ENCODE data around the gene ISCA2.
"Not testable (repeated sequence)": the region's sequence is repeated elsewhere in the genome, so short reads cannot be mapped to it uniquely, and the experiment has no call there.

ISCA2 gene

DNA sequence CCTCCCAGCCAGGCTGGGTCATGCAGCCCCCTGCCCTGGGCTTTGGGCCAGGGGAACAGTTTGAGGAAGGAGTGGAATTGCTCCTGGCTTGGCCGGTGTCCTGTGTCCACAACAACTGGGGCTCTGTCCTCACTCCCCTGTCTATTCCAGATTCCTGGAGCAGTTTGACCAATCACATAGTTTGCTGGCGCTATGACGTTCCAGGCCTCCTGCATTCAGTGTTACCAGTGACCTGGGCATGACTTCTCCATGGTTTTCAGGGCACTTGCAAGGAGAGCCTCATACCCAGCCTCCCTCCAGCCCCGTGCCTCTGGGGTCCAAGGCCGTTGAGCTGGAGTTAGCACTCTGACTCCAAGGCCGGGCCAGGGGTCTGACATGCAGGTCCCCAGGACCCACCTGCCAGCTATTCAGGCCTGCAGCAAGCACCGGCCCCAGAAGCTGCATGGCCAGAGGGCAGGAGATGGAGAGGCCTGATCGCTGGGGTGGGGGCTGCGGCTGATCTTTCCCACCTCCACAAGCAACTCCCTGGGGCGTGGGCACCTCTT is 34.2 kb downstream of the ISCA2 start:
- no peak for DNase-seq (ENCODE audit: low spot score)
- no peak for FAIRE-seq

DNA sequence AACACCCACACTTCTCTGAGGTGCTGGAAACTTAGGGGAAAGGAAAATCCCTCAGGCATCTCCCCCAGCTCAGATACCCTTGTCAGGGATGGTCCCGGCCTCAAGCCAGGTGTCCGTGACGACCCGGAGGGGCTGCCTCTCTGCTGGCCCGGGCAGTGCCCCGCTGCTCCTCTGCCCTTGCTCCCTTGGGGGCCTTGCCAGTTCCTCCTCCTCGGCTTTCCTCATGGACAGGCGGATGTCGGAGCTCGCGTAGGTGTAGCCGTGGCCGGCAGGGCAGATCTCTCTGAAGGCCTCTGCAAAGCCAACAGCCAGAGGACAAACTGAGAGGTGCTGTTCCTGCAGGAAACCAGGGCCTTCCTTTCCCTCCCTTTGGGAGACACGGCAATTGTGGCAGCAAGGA is 34.8 kb downstream of the ISCA2 start:
- no peak for FAIRE-seq

DNA sequence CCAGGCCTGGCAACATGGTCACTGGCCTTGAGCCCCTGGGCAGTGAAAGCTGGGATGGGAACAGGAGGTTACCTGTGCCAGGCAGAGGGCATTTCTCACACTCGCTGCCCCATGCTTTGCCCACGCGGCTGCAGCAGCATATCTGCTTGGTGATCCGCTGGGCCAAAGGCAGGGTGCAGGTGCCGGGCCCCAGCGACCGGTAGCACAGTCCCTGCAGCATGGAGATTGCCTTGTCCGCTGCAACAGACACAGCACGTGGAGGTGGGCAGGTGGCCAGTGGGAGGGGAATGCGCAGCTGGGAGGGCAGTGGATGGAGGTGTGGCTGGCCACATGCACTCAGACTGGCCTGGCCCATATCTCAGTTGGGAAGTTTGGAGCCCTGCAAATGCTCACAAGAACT is 35.3 kb downstream of the ISCA2 start:
- no peak for FAIRE-seq
- DNase-seq (ENCODE audit: low spot score), result no peak

More for the DNA sequence above, 34.8 kb downstream of the ISCA2 start:
- no peak for DNase-seq (ENCODE audit: low spot score)

DNA sequence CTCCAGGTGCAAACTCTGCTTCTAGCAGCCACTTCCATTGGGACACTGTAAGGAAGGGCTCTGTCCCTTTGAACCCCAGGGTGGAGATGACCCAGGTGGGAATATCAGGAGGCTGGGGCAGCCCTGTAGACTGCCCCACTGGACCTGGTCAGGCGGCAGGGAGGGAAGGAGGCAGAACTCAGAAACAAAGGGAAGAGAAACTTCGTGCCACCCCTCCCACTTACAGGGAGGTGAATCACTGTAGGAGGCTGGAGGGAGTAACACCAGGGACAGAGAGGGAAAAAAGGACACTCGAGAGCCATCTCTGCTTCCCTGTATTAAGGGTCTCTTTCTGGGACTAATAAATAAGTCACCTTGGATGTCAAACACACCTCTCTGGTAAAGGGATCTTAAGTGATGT is 37.4 kb downstream of the ISCA2 start:
- FAIRE-seq (no peak), DNase-seq (ENCODE audit: low spot score) (no peak)

DNA sequence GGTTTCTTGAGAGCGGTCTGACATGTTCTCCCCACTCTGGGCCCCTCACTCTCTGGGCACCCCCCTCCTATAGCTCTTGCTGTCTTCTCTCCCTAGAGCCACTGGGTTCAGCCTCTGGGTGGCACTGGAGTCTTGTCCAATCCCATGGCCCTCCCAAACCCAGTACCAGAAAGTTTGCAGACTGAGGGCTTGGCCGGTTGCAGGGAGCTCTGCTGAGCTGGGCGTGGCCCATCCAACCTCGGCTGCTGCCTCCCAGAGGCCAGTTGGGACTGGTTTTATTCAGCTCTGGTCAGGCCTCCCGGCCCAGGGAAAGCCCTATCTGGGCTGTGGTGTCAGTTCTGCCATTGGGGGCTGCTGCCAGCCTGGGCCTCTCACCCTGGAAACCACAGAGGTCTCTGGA is 37.9 kb downstream of the ISCA2 start:
- FAIRE-seq (no peak), DNase-seq (ENCODE audit: low spot score) (no peak)

DNA sequence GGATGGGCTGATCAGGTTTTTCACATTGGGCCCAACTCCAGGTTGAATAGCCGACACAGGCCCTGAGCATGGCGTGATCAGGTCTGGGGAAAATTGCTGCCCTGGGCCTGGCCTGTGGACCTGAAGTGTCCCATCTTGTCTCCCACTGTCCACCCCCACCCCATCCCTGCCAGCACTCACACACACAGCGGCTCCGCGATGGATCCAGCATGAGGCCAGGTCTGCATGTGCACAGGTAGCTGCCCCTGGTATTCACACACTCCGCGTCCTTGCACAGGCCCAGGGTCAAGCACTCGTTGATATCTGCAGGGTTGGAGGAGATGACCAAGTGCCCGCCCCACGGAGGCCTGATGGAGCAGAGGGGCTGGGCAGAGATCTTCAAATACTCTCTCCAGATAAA is 38.7 kb downstream of the ISCA2 start:
- DNase-seq (ENCODE audit: low spot score) (no peak), FAIRE-seq (no peak)

DNA sequence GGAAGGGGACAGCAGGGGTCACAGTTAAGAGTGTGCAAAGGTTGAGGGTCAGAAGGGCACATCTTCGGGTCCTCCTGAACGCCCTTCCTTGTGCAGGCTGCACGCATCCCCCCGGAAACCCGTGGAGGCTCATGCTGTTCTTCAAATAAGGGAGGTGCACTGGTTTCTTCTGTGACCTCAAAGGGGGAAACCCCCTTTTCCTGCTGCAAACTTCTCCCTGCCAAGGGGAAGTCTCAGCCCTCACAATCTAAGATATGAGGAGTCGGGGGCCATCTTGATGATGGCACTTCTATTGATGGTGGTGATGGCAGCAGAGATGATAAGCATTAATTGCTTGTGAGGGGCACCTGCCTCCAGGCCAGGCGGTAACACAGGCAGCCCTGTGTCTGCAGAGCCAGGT is 40.0 kb downstream of the ISCA2 start:
- FAIRE-seq, result no peak
- DNase-seq (ENCODE audit: low spot score), result no peak

DNA sequence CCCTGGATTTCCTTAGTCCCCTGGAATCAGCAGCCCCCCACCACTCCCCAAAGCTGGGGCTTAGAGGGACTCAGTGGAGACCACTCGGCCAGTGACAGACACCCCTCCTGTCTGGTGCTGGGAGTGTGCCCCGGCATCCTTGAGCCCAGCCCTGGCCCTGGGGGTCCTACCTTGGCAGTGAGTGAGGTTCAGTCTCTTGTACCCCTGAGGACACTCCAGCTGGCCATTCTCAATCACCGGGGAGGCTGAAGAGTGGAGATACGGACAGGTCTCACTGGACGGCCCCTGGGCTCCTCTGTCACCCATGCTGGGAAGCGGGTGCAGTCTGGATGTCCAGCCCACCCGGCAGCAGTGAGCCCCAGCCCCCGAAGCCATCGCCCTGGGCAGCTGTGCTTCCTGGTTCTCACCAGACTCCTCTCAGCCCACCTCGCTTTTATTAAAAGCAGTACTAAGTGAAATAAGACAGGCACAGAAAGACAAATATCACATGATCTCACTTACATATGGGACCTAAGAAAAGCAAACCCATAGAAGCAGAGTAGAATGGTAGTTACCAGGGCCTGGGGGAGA is 42.3 kb downstream of the ISCA2 start:
- no peak for FAIRE-seq

DNA sequence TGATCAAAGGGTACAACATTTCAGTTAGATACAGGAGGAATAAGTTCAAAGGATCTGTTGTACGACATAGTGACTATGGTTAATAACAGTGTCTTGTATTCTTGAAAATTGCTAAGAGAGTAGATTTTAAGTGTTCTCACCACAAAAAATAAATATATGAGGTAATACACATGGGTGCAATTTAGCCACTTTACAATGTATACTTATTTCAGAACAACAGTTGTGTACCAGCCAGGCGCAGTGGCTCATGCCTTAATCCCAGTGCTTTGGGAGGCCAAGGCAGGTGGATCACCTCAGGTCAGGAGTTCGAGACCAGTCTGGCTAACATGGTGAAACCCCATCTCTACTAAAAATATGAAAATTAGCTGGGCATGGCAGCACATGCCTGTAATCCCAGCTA is 42.8 kb downstream of the ISCA2 start:
- DNase-seq (ENCODE audit: low spot score); FAIRE-seq: not testable (repeated sequence)

More for the DNA sequence above, 42.3 kb downstream of the ISCA2 start:
- no peak for DNase-seq (ENCODE audit: low spot score)

DNA sequence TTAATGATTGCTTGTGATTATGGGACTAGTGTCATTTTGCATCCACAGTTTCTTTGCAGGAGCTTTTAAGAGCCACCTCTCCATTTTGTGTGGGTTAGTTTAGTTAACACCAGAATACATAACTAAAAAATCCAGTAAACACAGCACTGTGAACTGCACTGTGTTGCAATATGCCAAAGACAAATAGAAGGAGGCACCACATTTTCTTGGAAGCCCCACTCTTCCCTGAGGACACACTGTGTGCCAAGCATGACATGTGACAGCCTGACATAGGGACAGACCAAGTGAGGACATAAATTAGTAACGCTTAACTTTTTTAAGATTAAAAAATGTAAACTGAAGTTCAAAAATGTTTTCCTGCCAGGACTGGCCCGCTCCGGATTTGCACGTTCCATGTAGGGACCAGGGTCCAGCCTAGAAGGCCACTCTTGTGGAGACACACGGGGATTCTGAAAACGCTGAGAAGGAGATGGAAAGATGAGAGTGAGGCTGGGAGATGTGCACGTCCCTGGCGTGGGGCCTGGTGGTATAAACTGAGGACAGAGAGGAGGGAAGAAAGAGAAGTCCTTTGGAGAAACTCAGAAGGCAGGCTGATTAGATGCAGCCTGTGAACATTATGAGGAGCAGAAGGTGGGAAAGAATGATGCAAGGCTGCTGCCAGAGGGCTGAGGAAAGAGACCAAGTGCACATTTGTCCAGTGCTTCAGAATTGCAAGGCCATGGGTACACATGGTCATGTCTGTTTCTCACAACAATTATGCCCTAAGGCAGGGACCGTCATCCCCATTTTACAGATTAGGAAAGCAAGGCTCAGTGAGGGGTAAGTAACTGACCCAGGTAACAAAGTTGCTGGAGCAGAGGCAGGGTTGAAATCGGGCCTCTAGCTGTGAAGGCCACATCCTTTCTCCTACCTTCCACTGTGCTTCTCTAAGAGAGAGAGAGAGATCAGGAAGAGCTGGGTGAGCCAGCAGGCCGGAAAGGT is 45.1 kb downstream of the ISCA2 start:
- no peak for FAIRE-seq
- DNase-seq (ENCODE audit: low spot score), result no peak

DNA sequence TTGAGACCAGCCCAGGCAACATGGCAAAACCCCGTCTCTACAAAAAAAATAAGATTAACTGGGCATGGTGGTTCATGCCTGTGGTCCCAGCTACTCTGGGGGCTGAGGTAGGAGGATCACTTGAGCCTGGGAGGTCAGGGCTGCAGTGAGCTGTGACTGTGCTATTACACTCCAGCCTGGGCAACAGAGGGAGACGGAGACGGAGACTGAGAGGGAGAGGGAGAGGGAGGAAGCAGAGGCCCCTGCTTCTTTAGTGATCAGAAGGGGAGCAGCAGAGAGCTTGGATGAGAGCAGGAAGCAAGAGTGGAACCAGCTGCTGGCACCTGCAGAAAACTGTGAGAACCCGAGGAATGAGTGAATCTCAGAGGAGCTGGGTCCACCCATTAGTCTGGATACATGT is 45.9 kb downstream of the ISCA2 start:
- no peak for FAIRE-seq
- DNase-seq (ENCODE audit: low spot score), result no peak

DNA sequence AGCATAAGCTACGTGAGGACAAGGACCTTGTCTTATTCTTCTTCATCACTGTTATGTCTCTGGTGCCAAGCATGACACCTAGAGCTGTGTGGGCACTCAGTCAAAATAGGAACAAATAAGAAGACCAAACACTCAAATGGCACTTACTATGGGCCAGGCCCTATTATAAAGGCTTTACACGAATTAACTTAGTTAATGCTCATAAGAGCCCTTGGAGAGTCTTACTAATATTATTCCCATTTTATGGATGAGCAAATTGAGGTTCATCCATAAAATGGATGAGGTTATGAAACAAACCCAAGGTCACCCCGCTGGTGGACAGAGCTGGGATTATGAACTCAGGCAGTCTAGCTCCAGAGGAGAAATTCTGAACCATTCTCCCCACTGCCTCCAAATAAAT is 47.7 kb downstream of the ISCA2 start:
- FAIRE-seq, result no peak
- DNase-seq (ENCODE audit: low spot score), result no peak

DNA sequence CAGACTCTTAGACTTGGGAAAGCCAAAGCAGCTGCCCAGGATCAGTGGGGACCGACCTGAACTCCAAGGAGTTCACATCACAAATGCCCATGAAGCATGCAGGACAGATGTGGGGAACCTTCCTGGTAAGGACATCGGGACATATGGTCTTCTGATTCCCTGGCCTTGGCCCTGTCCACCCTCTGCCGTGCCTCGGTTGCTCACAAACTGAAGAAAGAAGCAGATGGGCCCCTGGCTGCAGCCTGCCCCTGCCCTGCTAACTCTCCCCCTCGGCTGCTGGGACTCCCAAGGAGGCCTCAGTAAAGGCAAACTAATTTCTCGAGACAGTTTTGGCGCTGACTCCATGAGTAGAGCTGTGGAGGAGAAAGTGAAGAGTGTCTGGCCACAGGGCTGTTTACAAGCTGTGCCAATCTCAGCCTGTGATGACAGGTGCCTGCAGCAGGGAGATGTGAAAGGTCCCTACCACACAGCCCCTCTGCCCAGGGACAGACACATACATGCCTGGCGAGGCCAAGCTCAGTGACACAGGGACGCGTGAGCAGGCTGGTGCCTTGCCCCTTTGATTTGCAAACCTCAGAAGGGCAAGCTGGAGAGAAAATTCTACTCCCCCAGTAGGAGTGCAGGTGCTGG is 48.6 kb downstream of the ISCA2 start:
- no peak for FAIRE-seq
- DNase-seq (ENCODE audit: low spot score), result no peak

DNA sequence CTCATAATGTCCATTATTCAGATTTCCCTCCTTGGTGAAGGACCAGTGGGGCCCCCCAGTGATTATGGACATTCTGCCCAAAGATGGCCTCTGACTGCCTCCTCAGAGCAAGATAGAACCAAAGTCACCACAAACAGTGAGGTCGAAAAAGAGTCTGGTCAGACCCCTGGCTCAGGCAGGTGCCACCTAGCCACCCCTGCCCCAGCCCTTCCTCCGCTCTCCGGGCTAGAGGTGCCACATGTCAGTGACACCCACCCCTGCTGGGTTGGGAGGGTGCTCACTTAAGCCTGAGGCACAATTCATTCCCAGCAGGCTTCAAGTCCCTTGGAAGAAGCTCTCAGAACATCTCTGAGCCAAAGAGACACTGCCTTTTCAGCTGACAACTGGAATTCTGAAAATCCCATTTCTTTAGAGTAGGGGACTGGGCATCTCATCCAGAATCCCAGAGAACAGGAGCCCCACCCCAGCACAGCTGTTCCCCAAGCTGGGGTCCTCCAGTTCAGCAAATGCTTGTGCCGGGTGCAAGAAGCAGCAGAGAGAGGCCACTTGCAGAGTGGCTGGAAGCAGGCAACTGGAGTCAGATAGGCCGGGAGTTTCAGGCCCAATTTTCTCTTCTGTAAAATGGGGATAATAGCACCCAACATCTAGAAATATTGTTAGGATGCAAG is 50.3 kb downstream of the ISCA2 start:
- FAIRE-seq, result no peak
- DNase-seq (ENCODE audit: low spot score), result no peak

DNA sequence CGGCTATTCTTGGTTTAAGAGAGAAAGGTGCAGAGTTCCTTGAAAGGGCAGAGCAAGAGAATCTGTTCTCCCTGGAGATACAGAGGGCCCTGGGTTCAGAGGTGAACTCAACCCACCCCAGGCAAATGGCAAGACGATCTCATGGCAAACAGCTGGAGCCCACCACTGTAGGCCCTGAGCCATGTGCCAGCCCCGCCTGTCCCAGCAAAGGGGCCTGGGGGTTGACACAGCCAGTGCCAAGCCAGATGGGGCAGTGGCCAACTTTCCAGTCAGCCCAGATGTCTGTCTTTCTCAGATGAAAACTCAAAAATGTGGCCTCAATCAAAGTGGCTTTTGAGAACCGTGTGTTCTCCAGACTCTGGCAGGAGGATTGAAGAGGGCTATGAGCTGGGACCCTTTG is 51.8 kb downstream of the ISCA2 start:
- FAIRE-seq (no peak), DNase-seq (ENCODE audit: low spot score) (no peak)

DNA sequence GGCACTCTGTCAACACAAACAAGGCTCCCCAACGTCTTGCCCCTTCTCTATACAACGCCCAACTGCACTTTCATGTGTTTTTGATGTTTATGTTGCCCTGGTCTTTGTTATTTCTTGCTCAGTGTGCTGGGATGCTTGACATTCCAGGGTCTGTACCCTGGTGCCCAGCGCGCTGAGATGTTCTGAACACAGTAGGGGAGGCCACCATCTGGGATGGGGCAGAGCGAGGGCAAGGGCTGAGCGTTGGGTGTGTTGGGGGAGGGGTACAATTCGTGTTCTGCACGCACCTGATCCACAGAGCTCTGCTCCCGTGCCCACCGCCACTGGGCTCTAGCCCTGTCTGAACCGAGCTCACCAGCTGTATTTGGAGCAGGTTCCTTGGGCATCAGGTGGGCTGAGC is 52.9 kb downstream of the ISCA2 start:
- DNase-seq (ENCODE audit: low spot score) (no peak), FAIRE-seq (no peak)
